ENCODE measurements around the gene MRM2. TPM values are rescaled to one million over a fixed set of nuclear protein-coding genes. Genes with fewer than 3 reads are reported as not detected.

MRM2 gene
- polyA plus RNA-seq, 1 donor: 21.0 TPM

DNA sequence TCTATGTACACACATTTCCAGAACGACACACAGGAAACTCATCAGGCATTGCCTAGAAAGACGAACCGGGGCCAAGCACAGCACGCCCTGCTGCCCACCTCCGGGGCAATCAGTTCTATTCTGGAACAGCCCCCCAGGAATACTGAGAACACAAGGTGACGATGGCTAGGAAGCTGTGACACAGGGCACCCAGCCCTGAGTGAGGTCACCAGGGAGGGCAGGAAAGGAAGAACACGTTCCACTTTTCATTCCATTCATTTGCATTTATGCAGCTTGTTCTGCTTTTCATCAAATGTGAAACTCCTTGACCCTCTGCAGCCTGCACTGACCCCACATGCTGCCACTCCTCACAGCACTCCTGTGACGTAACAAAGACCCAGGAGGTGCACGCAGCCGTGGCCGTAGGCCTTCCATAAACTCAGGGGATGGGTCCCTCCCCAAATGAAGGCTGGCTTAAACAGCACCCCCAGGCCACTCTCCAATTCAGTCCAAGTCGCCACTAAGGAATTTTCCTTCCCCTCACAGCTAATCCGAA, 38.2 kb downstream of the MRM2 start:
- DNase-seq (ENCODE audit: low read depth): no peak

DNA sequence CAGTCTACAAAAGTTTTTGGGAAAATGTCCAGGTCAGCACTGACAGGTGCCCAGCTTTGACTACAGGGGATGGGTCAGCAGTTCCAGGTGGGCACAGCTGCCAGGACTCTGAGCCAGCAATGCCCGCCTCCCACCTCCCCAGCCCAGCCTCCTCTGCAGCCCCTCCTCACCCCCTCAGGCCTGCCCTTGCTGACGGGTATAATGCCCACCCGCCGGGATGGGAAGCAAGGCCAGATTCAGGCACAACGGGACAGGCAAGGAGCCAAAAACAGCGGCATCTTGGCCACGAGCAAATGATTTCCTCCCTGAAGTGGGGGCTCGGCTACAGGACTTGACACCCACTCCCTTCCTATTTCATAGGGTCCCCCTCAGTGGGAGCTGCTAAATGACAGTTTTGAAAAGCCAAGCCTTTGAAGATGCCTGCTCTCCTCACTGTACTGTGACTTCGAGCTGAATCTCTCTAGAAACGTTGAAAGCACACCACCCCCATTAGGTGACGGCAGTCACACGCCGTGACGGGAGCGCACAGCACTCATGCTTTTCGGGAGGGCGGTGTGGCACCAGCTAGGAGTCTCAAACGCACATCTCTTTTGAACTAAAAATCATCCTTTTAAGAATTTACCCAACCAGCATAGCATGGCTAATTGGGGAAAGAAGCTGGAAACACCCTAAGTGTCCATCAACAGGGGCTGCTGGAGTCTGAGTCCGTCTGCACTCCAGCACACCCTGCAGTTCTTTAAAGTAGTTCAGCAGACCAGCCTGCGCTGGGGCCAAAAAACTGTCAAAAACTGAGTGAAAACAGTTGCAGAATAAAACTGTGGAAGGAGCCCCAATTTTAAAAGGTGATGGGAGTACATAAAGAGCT, 38.9 kb downstream of the MRM2 start:
- DNase-seq (ENCODE audit: low read depth): no peak

DNA sequence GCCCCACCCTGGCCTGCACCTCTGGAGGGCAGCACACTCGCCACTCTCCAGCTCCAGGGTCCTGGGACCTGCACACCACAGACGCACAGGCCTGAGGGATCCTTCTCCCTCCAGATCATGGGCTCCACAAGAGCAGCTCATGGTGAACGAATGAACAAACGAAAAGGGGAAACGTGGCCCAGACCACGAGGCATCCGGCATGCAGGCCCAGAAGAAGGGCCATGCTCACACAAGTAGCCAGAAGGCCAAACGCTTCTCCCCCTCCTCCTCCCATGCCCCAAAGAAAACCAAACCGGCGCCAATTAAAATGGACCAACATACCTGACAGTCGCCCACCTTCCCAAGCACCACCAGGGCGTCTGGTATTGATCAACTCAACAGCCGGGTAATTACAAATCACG, 39.6 kb downstream of the MRM2 start:
- DNase-seq (ENCODE audit: low read depth): no peak

DNA sequence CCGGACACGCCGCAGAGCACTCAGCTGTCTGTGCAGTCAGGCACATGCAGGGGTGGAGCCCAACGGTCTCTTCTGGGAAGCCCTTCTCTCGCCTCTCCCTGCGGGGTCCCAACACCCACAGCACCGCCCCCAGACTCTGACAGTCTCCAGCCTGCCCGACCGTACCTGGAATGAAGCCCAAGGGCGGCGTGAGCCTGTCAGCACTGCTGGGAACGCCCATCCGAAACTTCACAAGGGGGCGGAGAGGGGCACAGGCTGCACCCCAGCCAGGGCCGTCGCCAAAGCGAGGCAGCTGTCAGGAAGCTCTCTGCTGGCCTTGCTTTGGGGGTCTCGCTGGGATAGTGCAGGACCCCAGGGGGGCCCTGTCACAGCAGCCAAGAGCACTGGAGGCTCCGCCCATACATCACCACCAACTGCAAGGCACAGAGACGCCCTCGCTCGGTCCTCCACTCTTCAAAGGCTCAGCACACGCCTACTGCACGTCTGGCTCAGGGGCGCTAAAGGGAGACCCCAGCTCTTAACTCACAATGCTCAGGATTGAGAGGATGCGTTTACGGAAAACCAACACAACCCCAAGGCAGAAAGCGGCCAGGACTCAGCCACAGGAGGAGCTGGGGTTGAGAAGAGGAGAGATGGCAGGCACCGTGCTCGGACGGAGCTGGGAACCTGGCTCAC, 40.2 kb downstream of the MRM2 start:
- no peak for DNase-seq (ENCODE audit: low read depth)

DNA sequence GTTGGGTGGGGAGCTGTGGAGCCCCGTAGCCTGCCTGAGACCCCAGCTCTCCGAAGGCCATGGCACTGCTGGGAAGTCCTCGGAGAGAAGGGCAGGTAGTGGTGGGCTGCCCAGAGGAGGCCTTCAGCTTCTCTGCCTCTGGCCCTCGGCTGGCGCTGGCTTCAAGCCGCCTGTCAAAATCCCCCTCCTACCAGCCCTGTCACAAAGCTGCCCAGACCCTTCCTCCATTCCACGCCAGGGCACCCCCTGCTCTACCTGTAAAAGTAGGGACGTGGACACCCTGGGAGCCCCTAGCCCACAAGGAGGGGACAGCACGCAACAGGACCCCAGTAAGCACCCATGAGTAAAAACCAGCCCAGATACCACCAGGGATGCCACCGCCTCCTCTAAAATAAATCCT, 40.9 kb downstream of the MRM2 start:
- no peak for DNase-seq (ENCODE audit: low read depth)

DNA sequence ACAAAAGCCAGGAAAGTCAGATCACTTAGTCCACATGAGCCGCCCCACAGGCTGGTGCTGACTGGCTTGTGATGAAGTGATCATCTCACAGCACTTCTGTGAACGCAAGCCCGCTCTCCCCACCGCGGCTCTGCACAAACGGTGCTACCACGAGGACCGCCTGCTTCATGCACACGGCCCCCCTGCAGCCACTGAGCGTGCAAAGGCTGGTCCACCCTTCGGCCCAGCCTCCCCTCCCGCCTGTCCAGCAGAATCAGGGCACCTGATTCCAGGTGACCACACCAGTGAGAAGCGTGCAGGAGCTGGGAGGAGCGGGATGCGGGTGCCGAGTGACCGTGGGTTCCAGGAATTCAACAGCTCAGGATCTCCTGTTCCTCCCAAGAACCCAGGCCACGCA, 41.4 kb downstream of the MRM2 start:
- DNase-seq (ENCODE audit: low read depth): no peak

DNA sequence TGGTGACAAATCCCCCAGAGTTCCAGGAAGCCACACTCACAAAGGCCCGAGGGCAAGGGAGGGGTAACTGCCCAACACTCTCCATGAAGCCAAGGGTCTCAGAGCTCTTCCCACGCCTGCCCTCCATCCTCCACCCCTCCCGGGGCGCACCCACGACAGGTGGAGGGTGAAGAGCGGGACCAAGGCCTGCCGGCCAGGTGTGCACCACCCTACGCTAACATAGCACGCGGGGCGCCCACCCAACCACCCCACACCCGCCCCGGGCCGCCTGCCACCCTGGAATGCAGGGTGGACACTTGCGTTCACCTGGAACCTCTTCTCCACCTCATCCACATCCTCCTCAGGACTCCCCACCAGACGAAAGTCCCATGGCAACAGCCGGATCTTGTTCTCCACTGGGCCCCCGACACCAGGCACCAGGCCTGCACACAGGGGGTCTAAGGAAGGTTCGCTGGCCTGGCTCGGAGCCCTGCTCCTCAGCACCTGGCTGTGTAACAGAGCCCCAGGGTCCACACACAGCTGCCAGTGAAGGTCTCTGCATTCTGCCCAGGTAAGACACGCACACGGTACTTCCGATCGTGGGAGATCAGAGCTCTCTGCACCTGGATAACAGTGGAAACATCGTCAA, 41.9 kb downstream of the MRM2 start:
- no peak for DNase-seq (ENCODE audit: low read depth)

DNA sequence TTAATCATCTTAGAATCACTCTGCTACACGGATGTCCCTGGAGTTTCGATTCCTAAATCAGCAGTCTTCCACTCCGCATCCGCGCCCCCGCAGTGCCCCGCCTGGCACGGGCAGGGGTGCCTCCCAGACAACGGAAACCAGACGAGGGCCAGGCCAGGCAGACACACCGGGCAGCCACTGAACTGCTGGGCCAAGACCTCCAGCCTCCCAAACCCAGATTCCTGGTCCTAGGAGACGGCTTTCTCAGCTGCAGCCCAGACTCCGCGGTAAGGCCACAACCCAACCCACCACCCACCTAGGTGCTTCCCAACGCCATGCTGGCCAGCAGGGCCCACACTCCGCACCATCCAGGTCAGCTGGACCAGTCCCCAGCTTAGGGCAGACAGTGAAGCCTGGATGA, 42.5 kb downstream of the MRM2 start:
- no peak for DNase-seq (ENCODE audit: low read depth)

DNA sequence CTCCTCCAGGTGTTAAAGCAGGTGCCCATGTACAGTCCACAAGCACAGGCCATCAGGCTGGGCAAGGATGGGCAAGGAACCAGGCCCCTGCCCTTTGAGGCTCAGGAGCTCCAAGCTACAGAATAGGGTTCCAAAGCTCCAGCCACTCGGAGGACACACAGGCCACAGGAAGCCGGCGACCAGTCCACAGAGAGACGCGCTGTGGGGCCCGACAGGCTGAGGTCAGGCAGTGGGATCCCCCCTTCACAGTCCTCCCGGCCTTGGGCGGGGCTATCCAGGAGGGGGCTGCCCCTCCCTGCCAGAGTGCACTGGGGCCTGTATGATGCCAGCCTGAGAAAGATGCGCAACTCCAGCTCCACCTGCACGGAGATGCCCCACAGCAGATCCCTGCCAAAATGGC, 43.2 kb downstream of the MRM2 start:
- no peak for DNase-seq (ENCODE audit: low read depth)

DNA sequence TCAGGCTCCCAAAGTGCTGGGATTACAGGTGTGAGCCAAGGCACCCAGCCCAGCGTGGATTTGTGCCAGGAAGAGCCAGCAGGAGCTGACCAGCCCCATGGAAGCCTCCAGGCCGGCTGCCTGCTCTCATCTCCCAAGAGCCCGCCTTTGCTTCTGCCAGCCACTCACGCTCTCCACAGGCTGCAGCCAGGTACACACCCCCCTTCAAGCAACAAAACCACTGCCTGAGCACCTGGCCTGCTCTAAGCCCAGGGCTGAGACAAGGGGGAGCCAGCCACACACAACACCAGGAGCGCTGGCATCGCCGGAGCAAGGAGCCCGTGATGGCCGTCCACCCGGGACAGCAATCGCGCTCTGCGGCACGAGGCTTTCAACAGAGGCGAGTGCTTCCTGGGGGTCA, 43.8 kb downstream of the MRM2 start:
- no peak for DNase-seq (ENCODE audit: low read depth)

DNA sequence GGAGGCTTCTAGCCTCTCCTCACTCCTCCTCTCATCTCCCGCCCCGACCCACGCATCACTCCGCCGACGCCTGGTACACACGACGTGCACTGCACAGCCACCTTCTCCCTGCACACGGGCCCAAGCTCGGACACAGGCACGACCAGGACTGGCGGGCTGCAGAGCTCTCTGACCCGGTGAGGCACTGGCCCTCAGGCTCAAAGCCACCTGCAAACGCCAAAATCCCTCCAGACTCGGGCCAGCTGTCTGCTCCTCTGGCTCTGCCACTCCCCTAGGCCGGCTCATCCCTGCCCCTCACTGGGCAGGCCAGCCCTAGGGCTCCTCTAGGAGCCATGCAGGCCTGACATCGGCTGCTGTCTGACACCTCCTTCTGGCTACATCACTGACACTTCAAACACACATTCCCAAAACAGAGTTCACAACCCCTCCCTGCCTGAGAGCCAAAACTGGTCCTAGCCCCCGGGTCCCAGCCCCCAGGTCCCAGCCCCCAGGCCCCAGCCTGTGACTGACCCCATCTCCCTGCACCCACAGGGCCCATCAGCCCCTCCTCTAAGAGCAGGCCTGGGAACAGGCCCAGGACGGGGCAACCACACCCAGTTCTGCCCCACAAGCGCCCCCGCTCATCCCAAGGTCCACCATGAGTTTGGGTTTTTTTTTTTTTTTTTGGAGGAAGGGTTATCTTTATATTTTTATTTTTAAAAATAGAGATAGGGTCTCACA, 44.4 kb downstream of the MRM2 start:
- DNase-seq (ENCODE audit: low read depth): no peak

DNA sequence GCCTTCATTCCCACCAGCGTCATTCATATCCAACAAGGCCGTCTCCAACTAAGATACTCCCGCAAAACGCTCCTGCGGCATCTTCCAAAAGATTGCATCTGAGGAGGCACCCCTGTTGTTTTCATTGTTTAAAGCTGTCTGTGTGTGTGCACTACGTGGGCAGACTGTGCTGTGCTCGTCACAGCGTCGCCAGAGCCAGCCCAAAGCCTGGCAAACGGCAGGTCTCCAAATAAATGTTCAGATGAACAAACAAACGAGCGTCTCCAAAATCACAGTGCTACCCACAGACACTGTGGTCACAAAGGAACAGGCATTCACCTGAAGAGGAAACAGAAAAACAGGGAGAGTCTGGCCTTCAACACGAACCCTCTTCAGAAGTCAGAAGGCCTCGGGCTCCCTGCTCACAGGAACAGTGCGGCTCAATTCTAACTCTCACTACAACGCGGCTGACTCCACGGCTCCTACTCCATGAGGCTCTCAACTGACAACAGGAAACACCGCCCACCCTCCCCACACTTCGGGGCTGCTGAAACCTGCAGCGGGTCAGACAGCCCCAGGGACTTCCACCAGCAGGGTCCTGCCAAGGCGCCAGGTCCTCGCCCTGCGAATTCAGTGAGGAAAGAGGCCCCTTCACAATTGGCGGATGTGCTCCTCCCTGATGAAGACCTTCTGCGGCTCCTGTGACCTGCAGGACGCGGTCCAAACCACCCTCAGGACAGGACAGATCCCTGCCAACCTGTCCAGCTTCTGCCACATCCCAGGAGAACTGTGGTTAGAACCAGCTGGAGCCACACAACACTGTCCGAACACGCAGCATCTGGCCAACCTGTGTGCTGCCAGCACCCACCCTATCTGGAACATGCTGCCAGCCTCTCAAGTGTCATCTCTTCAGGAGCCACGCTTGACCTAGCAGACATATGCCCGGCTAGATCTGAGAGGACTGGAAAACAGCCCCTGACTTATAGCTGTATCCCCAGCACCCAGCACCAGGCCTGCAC, 45.3 kb downstream of the MRM2 start:
- no peak for DNase-seq (ENCODE audit: low read depth)

DNA sequence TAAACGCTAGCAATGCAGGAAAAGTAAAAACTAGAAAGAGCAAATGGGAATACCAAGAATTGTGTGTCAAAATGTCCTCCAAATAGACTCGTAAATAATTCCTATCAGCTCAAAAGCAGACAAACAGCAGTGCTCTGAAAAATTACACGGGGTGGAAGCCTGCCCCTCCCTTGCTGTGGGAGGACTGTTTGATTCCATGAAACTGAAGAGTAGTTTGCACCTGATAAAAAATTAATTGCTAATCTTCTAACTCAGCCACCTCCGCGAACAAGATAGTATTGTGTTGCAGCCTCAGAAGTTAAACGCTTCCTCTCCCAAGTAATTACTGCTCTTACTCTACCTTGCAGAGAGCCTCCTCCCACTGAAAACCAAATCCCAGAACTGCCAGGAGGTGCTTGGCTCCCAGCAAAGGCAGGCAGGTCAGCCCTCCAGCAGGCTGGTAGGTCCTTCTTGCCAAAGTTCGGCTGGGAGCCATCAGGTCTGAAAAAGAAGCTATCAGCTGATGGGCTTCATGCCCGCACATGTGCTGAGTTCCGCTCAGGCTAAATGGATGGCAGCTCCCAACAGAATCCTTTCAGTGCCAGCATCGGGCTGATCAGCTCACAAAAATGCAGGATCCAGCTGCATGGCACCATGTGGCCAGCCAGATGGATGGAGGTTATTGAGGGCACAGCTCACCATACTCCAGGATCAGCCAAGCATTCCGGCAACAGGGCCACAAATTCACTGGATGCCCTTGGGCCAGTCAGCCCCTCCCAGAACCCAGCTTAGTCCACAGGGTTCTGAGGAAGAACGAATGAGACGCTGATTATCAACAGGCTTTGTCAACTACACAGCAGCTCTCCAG, 46.4 kb downstream of the MRM2 start:
- DNase-seq (ENCODE audit: low read depth): peak; percentile 22

DNA sequence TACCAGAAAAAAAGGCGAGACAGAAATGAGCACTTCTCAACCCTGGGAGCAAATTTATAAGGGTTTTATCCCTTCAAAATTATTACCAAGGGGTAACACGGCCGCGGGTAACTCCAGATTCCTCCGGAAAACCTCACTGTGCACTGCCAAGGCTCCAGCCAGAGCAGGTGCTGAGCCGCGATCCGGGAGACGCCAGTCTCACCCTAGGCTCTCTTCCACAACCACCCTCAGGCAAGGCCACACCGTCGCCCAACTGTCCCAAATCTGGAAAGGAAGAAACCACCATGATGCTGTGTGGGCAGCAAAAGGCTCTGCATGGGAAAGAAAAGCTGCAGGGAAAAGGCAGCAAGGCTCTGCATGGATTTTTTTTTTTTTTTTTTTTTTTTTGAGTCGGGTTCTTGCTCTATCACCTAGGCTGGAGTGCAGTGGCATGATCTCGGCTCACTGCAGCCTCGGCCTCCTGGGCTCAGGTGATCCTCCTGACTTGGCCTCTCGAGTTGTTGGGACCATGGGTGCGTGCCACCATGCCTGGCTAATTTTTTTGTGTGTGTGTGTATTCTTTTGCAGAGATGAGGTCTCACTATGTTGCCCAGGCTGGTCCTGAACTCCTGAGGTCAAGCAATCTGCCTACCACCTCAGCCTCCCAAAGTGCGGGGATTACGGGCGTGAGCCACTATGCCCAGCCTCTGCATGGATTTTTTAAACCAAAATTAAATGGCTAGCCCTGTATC, 48.3 kb downstream of the MRM2 start:
- DNase-seq (ENCODE audit: low read depth): no peak

DNA sequence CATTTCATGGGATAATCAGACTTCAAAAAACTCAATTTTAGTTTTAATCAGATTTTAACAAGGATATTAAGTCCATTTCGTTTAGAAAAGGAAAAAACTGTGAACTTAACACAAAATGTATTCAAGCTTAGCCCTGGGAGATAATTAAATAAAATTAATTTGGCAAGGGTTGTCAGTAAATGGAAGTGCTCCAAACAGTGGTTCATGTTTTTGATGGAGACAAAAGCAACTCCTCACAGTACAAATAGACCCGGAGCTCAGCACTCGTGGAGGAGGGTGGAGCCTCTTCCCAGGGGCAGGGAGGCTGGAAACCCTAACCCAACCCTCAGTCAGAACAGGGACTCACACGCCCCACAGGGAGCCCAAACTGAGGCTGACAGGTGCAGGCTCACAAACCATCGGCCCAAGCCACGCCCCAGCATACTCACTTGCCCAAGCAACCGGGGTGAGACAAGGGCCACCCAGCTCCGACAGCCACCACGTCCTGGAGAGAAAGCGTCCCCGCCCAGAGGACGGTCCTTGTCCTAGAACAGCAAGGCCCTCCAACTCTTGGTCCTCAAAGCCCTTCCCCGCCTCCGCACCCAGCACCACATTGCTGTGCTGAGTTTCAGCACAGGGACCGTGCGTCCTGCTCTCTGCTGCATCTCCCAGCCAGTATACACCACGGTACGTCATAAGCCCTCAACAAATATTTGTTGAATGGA, 49.0 kb downstream of the MRM2 start:
- DNase-seq (ENCODE audit: low read depth): no peak

DNA sequence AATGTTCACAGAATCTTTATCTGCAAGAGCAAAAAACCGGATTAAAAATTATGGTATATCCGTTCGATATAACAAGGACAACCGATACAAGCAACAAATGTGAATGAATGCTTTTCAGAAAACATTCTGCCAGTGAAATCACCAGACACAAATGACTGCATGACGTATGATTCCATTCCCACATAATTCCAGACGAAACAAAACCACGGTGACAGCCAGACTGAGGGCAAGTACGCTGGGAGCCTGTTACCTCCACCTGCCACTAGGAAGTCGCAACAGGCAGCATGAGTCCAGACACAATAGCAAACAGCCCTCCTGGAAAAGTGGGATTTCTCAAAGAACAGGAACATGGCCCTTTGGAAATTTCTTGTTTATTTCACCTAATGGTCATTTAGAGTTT, 51.0 kb downstream of the MRM2 start:
- DNase-seq (ENCODE audit: low read depth): no peak

DNA sequence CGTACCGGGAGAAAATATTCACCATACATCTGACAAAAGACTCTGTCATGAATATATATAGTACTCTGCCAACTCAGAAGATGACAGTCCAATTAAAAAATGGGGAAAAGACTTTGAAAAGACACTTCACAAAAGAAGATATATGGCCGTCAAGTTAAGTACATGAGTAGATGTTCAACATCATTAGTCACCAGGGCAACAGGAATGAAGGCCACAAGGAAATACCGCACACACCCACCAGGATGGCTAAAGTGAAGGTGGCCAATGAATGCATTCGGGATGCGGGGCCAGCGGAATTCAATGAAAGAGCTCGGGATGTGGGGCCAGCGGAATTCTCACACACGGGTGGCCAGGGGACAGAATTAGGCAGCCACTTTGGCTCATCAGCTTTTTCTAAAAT, 51.5 kb downstream of the MRM2 start:
- DNase-seq (ENCODE audit: low read depth): no peak

DNA sequence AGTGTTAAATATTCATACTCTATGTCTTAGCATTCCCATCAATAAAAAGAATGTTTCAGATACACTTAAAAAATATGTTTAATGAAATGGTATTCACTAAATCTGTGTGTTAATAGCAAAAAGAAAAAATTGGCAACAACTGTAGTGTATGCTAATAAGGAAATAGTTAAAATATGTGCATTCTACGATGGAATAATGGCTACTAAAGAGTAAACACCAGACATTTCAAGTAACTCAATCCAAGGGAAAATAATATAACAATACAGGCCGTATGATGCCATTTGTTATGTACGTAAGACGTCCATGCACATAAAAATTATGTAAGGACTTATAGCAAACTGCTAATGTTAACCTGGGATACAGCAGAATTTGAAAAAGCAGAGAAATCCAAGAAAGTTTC, 55.8 kb downstream of the MRM2 start:
- DNase-seq (ENCODE audit: low read depth): no peak
